Left ventricle myocardium inferior (tissue), 1 donor: ENCODE data around the gene DACH1. TPM values are rescaled to one million over a fixed set of nuclear protein-coding genes. Genes with fewer than 3 reads are reported as not detected.
A peak's percentile ranks its signal among the peaks of the same experiment; 100 is the strongest.

ENCODE experiments used
- DNase-seq: peaks from one replicate; pipeline ENCODE4 v3.0.0-alpha.2; 2020
- H3K27ac ChIP-seq: fragments of 200-600 bp; replicated peaks from 2 replicates; pipeline ENCODE4 v1.8.0; 2021
- H3K27me3 ChIP-seq: fragments of 200-600 bp; 2 replicates; pipeline ENCODE4 v1.8.0; 2021; ENCODE audit warnings: low read depth
- H3K36me3 ChIP-seq: fragments of 200-600 bp; 2 replicates; pipeline ENCODE4 v1.8.0; 2021
- H3K4me1 ChIP-seq: fragments of 200-600 bp; 2 replicates; pipeline ENCODE4 v1.8.0; 2021
- H3K4me3 ChIP-seq: fragments of 200-600 bp; 2 replicates; pipeline ENCODE4 v1.8.0; 2021; ENCODE audit warnings: mild to moderate bottlenecking, moderate library complexity
- H3K9me3 ChIP-seq: fragments of 200-600 bp; replicated peaks from 2 replicates; pipeline ENCODE4 v1.8.0; 2021
- CTCF ChIP-seq: fragments of 200-600 bp; IDR thresholded peaks from 2 replicates; pipeline ENCODE4 v1.8.0; 2021; ENCODE audit warnings: antibody characterized with exemption, mild to moderate bottlenecking, borderline replicate concordance
- intact Hi-C: fragments of 100-400 bp; cut with micrococcal nuclease; formaldehyde crosslinking; loops from one replicate; pipeline ENCODE4 v1.11.0; 2022
- total RNA-seq: library from RNA; stranded (reverse); fragmentation: NEBNext Ultra II Directional; extraction: Animal tissue kit (Norgen Biotek cat#: 25700); gene quantifications from one replicate; pipeline ENCODE4 v1.2.1, GENCODE V29; 2021
- donor health status: DM: no; HTN: yes; CAD: no; lungs with severe emphysema.

DACH1 gene
- total RNA-seq, 1 donor from 2014 or later, result 3.4 TPM

GRCh38 chr13:71483733-71484132, 383.3 kb downstream of the DACH1 start:
- no peak for DNase-seq
- no peaks in the 10 kb centered on the region for H3K4me1 ChIP-seq
- TF ChIP-seq CTCF, result no peak
- H3K4me3 ChIP-seq, result no peak overlapping the region
- no peaks in the 10 kb centered on the region for H3K36me3 ChIP-seq
- H3K27me3 ChIP-seq, result no peaks in the 10 kb centered on the region
- no peaks in the 10 kb centered on the region for H3K9me3 ChIP-seq
- no peak overlapping the region for H3K27ac ChIP-seq
- intact Hi-C loops, result no loop called here

- no peak for DNase-seq
- intact Hi-C loops, result no loop called here
- TF ChIP-seq CTCF, result no peak
Observed at GRCh38 chr13:71481501-71481900, 385.5 kb downstream of the DACH1 start.

GRCh38 chr13:71481046-71481445, 386.0 kb downstream of the DACH1 start:
- Histone ChIP-seq H3K4me3 (no peak overlapping the region), H3K9me3 (no peaks in the 10 kb centered on the region), H3K27ac (no peak overlapping the region), H3K4me1 (no peaks in the 10 kb centered on the region), H3K27me3 (no peaks in the 10 kb centered on the region), H3K36me3 (no peaks in the 10 kb centered on the region)
- no peak for TF ChIP-seq CTCF
- intact Hi-C loops, result no loop called here
- DNase-seq, result no peak

More at GRCh38 chr13:71481501-71481900, 385.5 kb downstream of the DACH1 start:
- no peaks in the 10 kb centered on the region for H3K9me3 ChIP-seq
- no peaks in the 10 kb centered on the region for H3K27me3 ChIP-seq
- H3K36me3 ChIP-seq, result no peaks in the 10 kb centered on the region
- no peak overlapping the region for H3K27ac ChIP-seq
- no peaks in the 10 kb centered on the region for H3K4me1 ChIP-seq
- H3K4me3 ChIP-seq, result no peak overlapping the region

GRCh38 chr13:71477735-71478134, 389.3 kb downstream of the DACH1 start:
- Histone ChIP-seq H3K27me3 (no peaks in the 10 kb centered on the region), H3K9me3 (no peaks in the 10 kb centered on the region), H3K27ac (no peak overlapping the region), H3K4me3 (no peak overlapping the region), H3K36me3 (no peaks in the 10 kb centered on the region), H3K4me1 (no peaks in the 10 kb centered on the region)
- peak; percentile 47 for TF ChIP-seq CTCF
- no peak for DNase-seq
- intact Hi-C loops, result no loop called here

GRCh38 chr13:71474936-71475335, 392.1 kb downstream of the DACH1 start:
- Histone ChIP-seq H3K4me3 (no peak overlapping the region), H3K36me3 (no peaks in the 10 kb centered on the region), H3K9me3 (no peaks in the 10 kb centered on the region), H3K27me3 (no peaks in the 10 kb centered on the region), H3K27ac (no peak overlapping the region), H3K4me1 (no peaks in the 10 kb centered on the region)
- no peak for DNase-seq
- no peak for TF ChIP-seq CTCF
- intact Hi-C loops, result no loop called here

GRCh38 chr13:71469626-71470025, 397.4 kb downstream of the DACH1 start:
- no peaks in the 10 kb centered on the region for H3K36me3 ChIP-seq
- H3K27me3 ChIP-seq, result no peaks in the 10 kb centered on the region
- TF ChIP-seq CTCF, result no peak
- no peak for DNase-seq
- H3K4me3 ChIP-seq, result no peak overlapping the region
- H3K27ac ChIP-seq, result no peak overlapping the region
- intact Hi-C loops, result no loop called here
- no peaks in the 10 kb centered on the region for H3K9me3 ChIP-seq
- peaks cover 8% of the 10 kb centered on the region for H3K4me1 ChIP-seq
